HepG2 (cell line): ENCODE data around the gene INO80E. TPM values are rescaled to one million over a fixed set of nuclear protein-coding genes. Genes with fewer than 3 reads are reported as not detected.
A peak's percentile ranks its signal among the peaks of the same experiment; 100 is the strongest.

ENCODE experiments used
- ATAC-seq: fragments of 200-7000 bp; cut with Tn5 transposase; 3 replicates; pipeline ENCODE4 v1.9.1; 2020; ENCODE audit warnings: mild to moderate bottlenecking, moderate library complexity
- BruUV-seq: library from RNA; stranded (reverse); fragments of 400-500 nt; replicated peaks from 2 replicates; lab custom pipeline; 2021; lab: Mats Ljungman, UMichigan
- CTCF ChIA-PET: fragments of 300-600 bp; formaldehyde crosslinking; extraction: SDS; loops from one replicate; lab custom pipeline; 2021; ENCODE audit warnings: low total read pairs, inconsistent platforms, low intra/inter-chr PET ratio; lab: Yijun Ruan, JAX
- POLR2A ChIA-PET: fragments of 350-600 bp; sonication (Branson Sonifier 250); formaldehyde crosslinking; loops from one replicate; lab custom pipeline; 2020; ENCODE audit warnings: antibody characterized with exemption, inconsistent platforms; lab: Yijun Ruan, JAX
- DNase-seq: peaks from one replicate; pipeline ENCODE4 v3.0.0-alpha.2; 2015; ENCODE audit warnings: low spot score
- FAIRE-seq: peaks from 3 replicates; lab custom pipeline; 2011; peaks lifted over from hg19 to GRCh38; lab: Jason Lieb, UNC
- H2AFZ ChIP-seq: one replicate; pipeline ENCODE4 v1.6.1; 2011; ENCODE audit warnings: low read length, inconsistent platforms
- H3K27ac ChIP-seq: fragments of 300-600 bp; 3 replicates; pipeline ENCODE4 v1.8.0; 2011; ENCODE audit warnings: mixed run types, mild to moderate bottlenecking, mixed read lengths, low read length, inconsistent platforms; ENCODE audit not compliant: insufficient read depth; ENCODE audit errors: extremely low read length
- H3K27me3 ChIP-seq, 2 experiments: fragments of 200-600 bp in 1 of 2; 2 replicates in 1 of 2; 3 replicates in 1 of 2; pipeline versions ENCODE4 v1.6.0 to v1.8.0; 2011; ENCODE audit warnings: low read length in 2 of 2, mild to moderate bottlenecking in 2 of 2, moderate library complexity in 2 of 2, inconsistent platforms in 1 of 2; ENCODE audit not compliant: insufficient read depth in 2 of 2, control insufficient read depth in 1 of 2
- H3K36me3 ChIP-seq, 2 experiments: fragments of 200-600 bp in 1 of 2; replicated peaks in 1 of 2; 2 replicates in 1 of 2; 3 replicates in 1 of 2; pipeline versions ENCODE4 v1.5.1 to v1.8.0; 2011; ENCODE audit warnings: low read length in 2 of 2, inconsistent platforms in 1 of 2; ENCODE audit not compliant: insufficient read depth in 2 of 2, control insufficient read depth in 1 of 2
- H3K4me1 ChIP-seq: 2 replicates; pipeline ENCODE4 v1.5.1; 2012; ENCODE audit warnings: low read length, inconsistent platforms; ENCODE audit not compliant: insufficient read depth
- H3K4me2 ChIP-seq: 2 replicates; pipeline ENCODE4 v1.6.0; 2011; ENCODE audit warnings: low read depth, low read length, inconsistent platforms
- H3K4me3 ChIP-seq, 3 experiments: fragments of 200-600 bp in 1 of 3; sonication (generic), shearing (Covaris generic) in 1 of 3; replicated peaks in 1 of 3; 2 replicates each; pipeline ENCODE4 v1.5.1; 2011 to 2016; ENCODE audit warnings: low read length in 3 of 3, inconsistent platforms in 2 of 3, low read depth in 2 of 3, mild to moderate bottlenecking in 2 of 3, control low read depth in 1 of 3, mixed read lengths in 1 of 3; ENCODE audit not compliant: insufficient read depth in 1 of 3
- H3K79me2 ChIP-seq: one replicate; pipeline ENCODE4 v1.6.1; 2011; ENCODE audit warnings: low read length, inconsistent platforms; ENCODE audit not compliant: insufficient read depth
- H3K9ac ChIP-seq: 2 replicates; pipeline ENCODE4 v1.6.0; 2011; ENCODE audit warnings: mild to moderate bottlenecking, low read depth, low read length, inconsistent platforms; ENCODE audit not compliant: insufficient read depth
- H3K9me3 ChIP-seq: 2 replicates; pipeline ENCODE4 v1.5.1; 2012; ENCODE audit warnings: mild to moderate bottlenecking, low read length
- H4K20me1 ChIP-seq: 2 replicates; pipeline ENCODE4 v1.6.0; 2011; ENCODE audit warnings: inconsistent platforms, mild to moderate bottlenecking, low read length, moderate library complexity; ENCODE audit not compliant: insufficient read depth
- BORCS8-MEF2B ChIP-seq: sonication (generic); formaldehyde crosslinking; IDR thresholded peaks from 2 replicates; pipeline ENCODE4 v1.8.0; 2022; ENCODE audit warnings: mild to moderate bottlenecking, missing genetic modification reagents
- HES4 ChIP-seq: sonication (generic); formaldehyde crosslinking; IDR thresholded peaks from 2 replicates; pipeline ENCODE4 v1.9.0; 2021; ENCODE audit warnings: mild to moderate bottlenecking, missing genetic modification reagents, borderline replicate concordance
- SALL2 ChIP-seq: sonication (generic); formaldehyde crosslinking; IDR thresholded peaks from 2 replicates; pipeline ENCODE4 v1.8.1; 2023; ENCODE audit warnings: mild to moderate bottlenecking, missing genetic modification reagents, inconsistent platforms
- ZFY ChIP-seq: sonication (generic); formaldehyde crosslinking; IDR thresholded peaks from 2 replicates; pipeline ENCODE4 v1.4.0; 2020; ENCODE audit warnings: missing genetic modification reagents
- ZNF343 ChIP-seq: sonication (generic); formaldehyde crosslinking; IDR thresholded peaks from 2 replicates; pipeline ENCODE4 v1.4.0; 2020; ENCODE audit warnings: mild to moderate bottlenecking, missing genetic modification reagents
- ZNF629 ChIP-seq: sonication (generic); formaldehyde crosslinking; conservative IDR thresholded peaks from 2 replicates; pipeline ENCODE4 v1.5.0; 2020; ENCODE audit warnings: missing genetic modification reagents
- ZNF678 ChIP-seq: sonication (generic); formaldehyde crosslinking; IDR thresholded peaks from 2 replicates; pipeline ENCODE4 v1.4.0; 2020; ENCODE audit warnings: mild to moderate bottlenecking, missing genetic modification reagents
- WGBS: methylation state at CpG from one replicate; pipeline ENCODE4 v1.1.6; 2017; ENCODE audit warnings: low lambda C conversion rate; 5-methylcytosine and 5-hydroxymethylcytosine counted together
- in situ Hi-C: cut with HindIII; loops from 2 replicates; pipeline ENCODE4 v1.10.0; 2017; ENCODE audit warnings: low pct_unique_long_range_greater_than_20kb; ENCODE audit not compliant: extremely low pct_ligation_motif_present
- intact Hi-C: fragments of 100-400 bp; cut with micrococcal nuclease; formaldehyde crosslinking; loops from one replicate; pipeline ENCODE4 v1.10.0; 2022; ENCODE audit not compliant: unreplicated experiment
- polyA plus RNA-seq, 8 experiments: library from polyadenylated mRNA; depleted of rRNA in 3 of 8; stranded (reverse) in 7 of 8; unstranded in 1 of 8; fragments of >200 nt; fragmentation: Illumina TruSeq in 4 of 8; extraction: Trizol in 4 of 8; gene quantifications; 2 replicates each; pipeline versions ENCODE4 v1.2.1 to v1.2.3, GENCODE V29; 2011 to 2016; ENCODE audit warnings: low read depth in 4 of 8, missing spikeins in 1 of 8, mixed read lengths in 1 of 8; ENCODE audit not compliant: insufficient read depth in 1 of 8
- total RNA-seq, 5 experiments: library from RNA; depleted of rRNA; stranded (reverse); fragments of >200 nt; fragmentation: Illumina TruSeq; extraction: Trizol; gene quantifications; 2 replicates each; pipeline ENCODE4 v1.2.3, GENCODE V29; 2016; ENCODE audit warnings: low read depth in 1 of 5
- TF ChIP-seq, protein P1 (sequence below): sonication (generic); formaldehyde crosslinking; IDR thresholded peaks from 2 replicates; pipeline ENCODE4 v1.4.0; 2020; ENCODE audit warnings: missing genetic modification reagents, mild to moderate bottlenecking, borderline replicate concordance
- TF ChIP-seq, protein P2 (sequence below): sonication (generic); formaldehyde crosslinking; IDR thresholded peaks from 2 replicates; pipeline ENCODE4 v1.9.0; 2021; ENCODE audit warnings: mild to moderate bottlenecking, missing genetic modification reagents
- TF ChIP-seq, protein P3 (sequence below): sonication (generic); formaldehyde crosslinking; IDR thresholded peaks from 2 replicates; pipeline ENCODE4 v1.4.0; 2020; ENCODE audit warnings: low read depth, mild to moderate bottlenecking, missing genetic modification reagents
- TF ChIP-seq, protein P4 (sequence below): sonication (generic); formaldehyde crosslinking; IDR thresholded peaks from 2 replicates; pipeline ENCODE4 v1.8.0; 2023; ENCODE audit warnings: mild to moderate bottlenecking, missing genetic modification reagents

The INO80E gene
- total and polyA plus RNA-seq, 2 of the 13 experiments (the other 11 are each of a cell fraction or from before 2014, with no cell fraction given), result 25.8 to 45.6 TPM

DNA sequence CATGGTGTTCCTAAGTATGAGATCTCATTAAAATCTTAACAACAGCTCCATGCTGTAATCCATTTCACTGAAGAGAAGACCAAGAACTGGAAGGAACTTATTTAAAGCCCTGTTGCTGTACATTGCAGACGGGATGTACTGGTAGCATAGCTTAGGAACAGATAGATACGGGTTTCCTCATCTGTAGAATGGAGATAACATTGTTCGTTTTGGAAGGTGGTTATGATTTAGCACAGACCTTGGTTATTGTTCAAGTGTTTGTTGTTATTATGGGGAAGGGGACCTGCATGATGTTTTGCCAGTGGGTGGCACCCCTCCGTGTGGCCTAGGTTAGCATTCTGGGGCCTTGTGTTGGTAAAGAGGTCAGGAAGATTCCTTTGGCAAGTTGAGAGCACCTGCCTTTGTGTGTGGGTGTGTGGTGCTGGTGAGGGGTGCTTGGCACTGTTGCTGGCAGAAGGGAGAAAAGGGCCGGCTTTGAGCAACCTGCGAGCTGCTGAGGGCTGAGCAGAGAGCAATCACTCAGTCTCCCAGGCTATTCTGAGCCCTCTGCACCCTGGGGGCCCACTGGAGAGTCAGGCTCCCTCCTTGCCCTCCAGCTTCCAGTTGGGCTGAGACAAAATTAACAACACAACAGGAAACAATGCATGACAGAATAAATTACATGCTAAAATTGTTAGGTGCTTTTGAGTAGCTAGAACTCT lies 20.1 kb upstream of the INO80E start:
- BruUV-seq, result no TSS peak
- Histone ChIP-seq H4K20me1 (peaks cover 23% of the 10 kb centered on the region), H3K27me3 (no peaks in the 10 kb centered on the region; a peak in 1 of 5 replicates), H3K4me3 (peak overlapping the region; percentile 86 to 99 (median 91)), H3K4me2 (peak overlapping the region; percentile 93), H3K27ac (peak overlapping the region; percentile 2), H3K36me3 (peaks cover 29 to 43% of the 10 kb centered on the region in 2 experiments), H3K4me1 (peaks cover 30% of the 10 kb centered on the region), H3K9me3 (no peaks in the 10 kb centered on the region), H3K79me2 (peaks cover 38% of the 10 kb centered on the region), H3K9ac (peak overlapping the region; percentile 89), H2AFZ (no peak overlapping the region)
- in situ Hi-C loops, result no loop called here
- WGBS, result 37% methylated on average over 6 of the region's 6 CpGs
- ATAC-seq, result no peak
- DNase-seq, result no peak
- intact Hi-C loops, result no loop called here
- FAIRE-seq, result no peak
- POLR2A ChIA-PET, result interaction anchor here (0.9 to 4.7 kb wide), 5 partner anchors 16 to 169 kb away, joined by 3 to 42 read pairs (median 4); partner anchors contain the start of genes ASPHD1, KCTD13 and SEZ6L2
- CTCF ChIA-PET, result no interaction called here
- TF ChIP-seq, protein P1, sequence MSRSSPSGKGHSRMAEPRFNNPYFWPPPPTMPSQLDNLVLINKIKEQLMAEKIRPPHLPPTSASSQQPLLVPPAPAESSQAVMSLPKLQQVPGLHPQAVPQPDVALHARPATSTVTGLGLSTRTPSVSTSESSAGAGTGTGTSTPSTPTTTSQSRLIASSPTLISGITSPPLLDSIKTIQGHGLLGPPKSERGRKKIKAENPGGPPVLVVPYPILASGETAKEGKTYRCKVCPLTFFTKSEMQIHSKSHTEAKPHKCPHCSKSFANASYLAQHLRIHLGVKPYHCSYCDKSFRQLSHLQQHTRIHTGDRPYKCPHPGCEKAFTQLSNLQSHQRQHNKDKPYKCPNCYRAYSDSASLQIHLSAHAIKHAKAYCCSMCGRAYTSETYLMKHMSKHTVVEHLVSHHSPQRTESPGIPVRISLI (CRISPR knock-in tag), result no peak
- 0 out of 2 replicates have a peak, but pooled peaks have one; percentile 21 for TF ChIP-seq ZNF629 (CRISPR knock-in tag)
- no peak for TF ChIP-seq ZNF343 (CRISPR knock-in tag)
- TF ChIP-seq, protein P2, sequence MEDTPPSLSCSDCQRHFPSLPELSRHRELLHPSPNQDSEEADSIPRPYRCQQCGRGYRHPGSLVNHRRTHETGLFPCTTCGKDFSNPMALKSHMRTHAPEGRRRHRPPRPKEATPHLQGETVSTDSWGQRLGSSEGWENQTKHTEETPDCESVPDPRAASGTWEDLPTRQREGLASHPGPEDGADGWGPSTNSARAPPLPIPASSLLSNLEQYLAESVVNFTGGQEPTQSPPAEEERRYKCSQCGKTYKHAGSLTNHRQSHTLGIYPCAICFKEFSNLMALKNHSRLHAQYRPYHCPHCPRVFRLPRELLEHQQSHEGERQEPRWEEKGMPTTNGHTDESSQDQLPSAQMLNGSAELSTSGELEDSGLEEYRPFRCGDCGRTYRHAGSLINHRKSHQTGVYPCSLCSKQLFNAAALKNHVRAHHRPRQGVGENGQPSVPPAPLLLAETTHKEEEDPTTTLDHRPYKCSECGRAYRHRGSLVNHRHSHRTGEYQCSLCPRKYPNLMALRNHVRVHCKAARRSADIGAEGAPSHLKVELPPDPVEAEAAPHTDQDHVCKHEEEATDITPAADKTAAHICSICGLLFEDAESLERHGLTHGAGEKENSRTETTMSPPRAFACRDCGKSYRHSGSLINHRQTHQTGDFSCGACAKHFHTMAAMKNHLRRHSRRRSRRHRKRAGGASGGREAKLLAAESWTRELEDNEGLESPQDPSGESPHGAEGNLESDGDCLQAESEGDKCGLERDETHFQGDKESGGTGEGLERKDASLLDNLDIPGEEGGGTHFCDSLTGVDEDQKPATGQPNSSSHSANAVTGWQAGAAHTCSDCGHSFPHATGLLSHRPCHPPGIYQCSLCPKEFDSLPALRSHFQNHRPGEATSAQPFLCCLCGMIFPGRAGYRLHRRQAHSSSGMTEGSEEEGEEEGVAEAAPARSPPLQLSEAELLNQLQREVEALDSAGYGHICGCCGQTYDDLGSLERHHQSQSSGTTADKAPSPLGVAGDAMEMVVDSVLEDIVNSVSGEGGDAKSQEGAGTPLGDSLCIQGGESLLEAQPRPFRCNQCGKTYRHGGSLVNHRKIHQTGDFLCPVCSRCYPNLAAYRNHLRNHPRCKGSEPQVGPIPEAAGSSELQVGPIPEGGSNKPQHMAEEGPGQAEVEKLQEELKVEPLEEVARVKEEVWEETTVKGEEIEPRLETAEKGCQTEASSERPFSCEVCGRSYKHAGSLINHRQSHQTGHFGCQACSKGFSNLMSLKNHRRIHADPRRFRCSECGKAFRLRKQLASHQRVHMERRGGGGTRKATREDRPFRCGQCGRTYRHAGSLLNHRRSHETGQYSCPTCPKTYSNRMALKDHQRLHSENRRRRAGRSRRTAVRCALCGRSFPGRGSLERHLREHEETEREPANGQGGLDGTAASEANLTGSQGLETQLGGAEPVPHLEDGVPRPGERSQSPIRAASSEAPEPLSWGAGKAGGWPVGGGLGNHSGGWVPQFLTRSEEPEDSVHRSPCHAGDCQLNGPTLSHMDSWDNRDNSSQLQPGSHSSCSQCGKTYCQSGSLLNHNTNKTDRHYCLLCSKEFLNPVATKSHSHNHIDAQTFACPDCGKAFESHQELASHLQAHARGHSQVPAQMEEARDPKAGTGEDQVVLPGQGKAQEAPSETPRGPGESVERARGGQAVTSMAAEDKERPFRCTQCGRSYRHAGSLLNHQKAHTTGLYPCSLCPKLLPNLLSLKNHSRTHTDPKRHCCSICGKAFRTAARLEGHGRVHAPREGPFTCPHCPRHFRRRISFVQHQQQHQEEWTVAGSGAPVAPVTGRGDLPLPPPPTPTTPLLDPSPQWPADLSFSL (CRISPR knock-in tag), result no peak
- TF ChIP-seq ZNF678 (CRISPR knock-in tag), result no peak
- no peak for TF ChIP-seq SALL2
- TF ChIP-seq, protein P3, sequence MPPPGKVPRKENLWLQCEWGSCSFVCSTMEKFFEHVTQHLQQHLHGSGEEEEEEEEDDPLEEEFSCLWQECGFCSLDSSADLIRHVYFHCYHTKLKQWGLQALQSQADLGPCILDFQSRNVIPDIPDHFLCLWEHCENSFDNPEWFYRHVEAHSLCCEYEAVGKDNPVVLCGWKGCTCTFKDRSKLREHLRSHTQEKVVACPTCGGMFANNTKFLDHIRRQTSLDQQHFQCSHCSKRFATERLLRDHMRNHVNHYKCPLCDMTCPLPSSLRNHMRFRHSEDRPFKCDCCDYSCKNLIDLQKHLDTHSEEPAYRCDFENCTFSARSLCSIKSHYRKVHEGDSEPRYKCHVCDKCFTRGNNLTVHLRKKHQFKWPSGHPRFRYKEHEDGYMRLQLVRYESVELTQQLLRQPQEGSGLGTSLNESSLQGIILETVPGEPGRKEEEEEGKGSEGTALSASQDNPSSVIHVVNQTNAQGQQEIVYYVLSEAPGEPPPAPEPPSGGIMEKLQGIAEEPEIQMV (CRISPR knock-in tag), result no peak
- no peak for TF ChIP-seq BORCS8-MEF2B (CRISPR knock-in tag)
- peak; percentile 32; the same call in 1 of the 2 replicates for TF ChIP-seq ZFY (CRISPR knock-in tag)
- TF ChIP-seq, protein P4, sequence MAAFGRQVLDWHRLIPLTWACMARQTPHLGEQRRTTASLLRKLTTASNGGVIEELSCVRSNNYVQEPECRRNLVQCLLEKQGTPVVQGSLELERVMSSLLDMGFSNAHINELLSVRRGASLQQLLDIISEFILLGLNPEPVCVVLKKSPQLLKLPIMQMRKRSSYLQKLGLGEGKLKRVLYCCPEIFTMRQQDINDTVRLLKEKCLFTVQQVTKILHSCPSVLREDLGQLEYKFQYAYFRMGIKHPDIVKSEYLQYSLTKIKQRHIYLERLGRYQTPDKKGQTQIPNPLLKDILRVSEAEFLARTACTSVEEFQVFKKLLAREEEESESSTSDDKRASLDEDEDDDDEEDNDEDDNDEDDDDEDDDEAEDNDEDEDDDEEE (CRISPR knock-in tag), result 0 out of 2 replicates have a peak, but pooled peaks have one; percentile 36
- no peak for TF ChIP-seq HES4
